Right lobe of liver (tissue), 6 donors: ENCODE results near the gene ADAM17. TPM values are rescaled to one million over a fixed set of nuclear protein-coding genes. Genes with fewer than 3 reads are reported as not detected.
A peak's percentile ranks its signal among the peaks of the same experiment; 100 is the strongest.
"Not testable (repeated sequence)": the region's sequence is repeated elsewhere in the genome, so short reads cannot be mapped to it uniquely, and the experiment has no call there.

Experiments used
- ATAC-seq, 4 donors: fragments of 200-7000 bp; cut with Tn5 transposase; one replicate each; pipeline ENCODE4 v1.9.1; 2020; ENCODE audit warnings: mild to moderate bottlenecking in 4 of 4, moderate library complexity in 4 of 4
- DNase-seq, 3 donors: peaks; one replicate each; pipeline ENCODE4 v3.0.0-alpha.2; 2020
- H3K27ac ChIP-seq, 3 donors: fragments of 200-600 bp; one replicate each; pipeline ENCODE4 v1.8.0; 2022
- H3K27me3 ChIP-seq, 2 donors: fragments of 200-600 bp; one replicate each; pipeline ENCODE4 v1.8.0; 2022
- H3K36me3 ChIP-seq, 4 donors: fragments of 200-600 bp; sonication (generic) in 1 of 4; one replicate each; pipeline versions ENCODE4 v1.5.1 to v1.8.0; 2017 to 2022; ENCODE audit warnings: control low read depth in 1 of 4
- H3K4me1 ChIP-seq, 4 donors: fragments of 200-600 bp; sonication (generic) in 1 of 4; one replicate each; pipeline versions ENCODE4 v1.5.1 to v1.8.0; 2017 to 2022; ENCODE audit warnings: control low read depth in 1 of 4
- H3K4me3 ChIP-seq, 3 donors: fragments of 200-600 bp; one replicate each; pipeline ENCODE4 v1.8.0; 2022
- H3K9me3 ChIP-seq, 4 donors: fragments of 200-600 bp; sonication (generic) in 1 of 4; one replicate each; pipeline versions ENCODE4 v1.5.1 to v1.8.0; 2017 to 2022; ENCODE audit warnings: control low read depth in 1 of 4
- CTCF ChIP-seq, 4 donors: fragments of 200-600 bp in 3 of 4; fragments of 450-650 bp in 1 of 4; IDR thresholded peaks; one replicate each; pipeline versions ENCODE4 v1.5.1 to v1.8.0; 2016 to 2022; ENCODE audit warnings: antibody characterized with exemption in 4 of 4, mild to moderate bottlenecking in 2 of 4
- POLR2A ChIP-seq: fragments of 450-650 bp; IDR thresholded peaks from one replicate; pipeline ENCODE4 v1.6.1; 2017; ENCODE audit warnings: antibody characterized with exemption, mild to moderate bottlenecking
- WGBS: methylation state at CpG from one replicate; pipeline ENCODE4 v1.1.6; 2018; ENCODE audit warnings: low coverage, low lambda C conversion rate; ENCODE audit not compliant: insufficient coverage; ENCODE audit errors: missing lambda C conversion rate; 5-methylcytosine and 5-hydroxymethylcytosine counted together
- intact Hi-C, 2 donors: fragments of 100-400 bp; cut with DNase I; formaldehyde crosslinking; loops; one replicate each; pipeline versions ENCODE4 v1.11.2 to v1.14.1; 2022
- total RNA-seq, 6 experiments: library from RNA; depleted of rRNA in 2 of 6; stranded (reverse); fragments of >200 nt in 2 of 6; fragmentation: NEBNext Ultra II Directional in 3 of 6; extraction: Animal tissue kit (Norgen Biotek cat#: 25700) in 3 of 6; gene quantifications; one replicate each; pipeline versions ENCODE4 v1.1.0 to v1.2.4, GENCODE V29; 2016 to 2023
- donor health status: DM: no; HTN: yes; CAD: no.
- donor health status: DM: no; HTN: no; CAD: no.
- donor health status: DM: no; HTN: no; CAD: no.
- donor health status: DM: no; HTN: yes; CAD: no.
- donor health status: DM: no; HTN: yes; CAD: no.

ADAM17 gene
- total RNA-seq, 6 experiments from 2014 or later = 5.1 to 11.7 (median 6.6) TPM

GRCh38 chr2:9558948-9559381, 3.3 kb upstream of the ADAM17 start:
- TF ChIP-seq CTCF (IDR thresholded peaks at IDR 0.05) (no peak), POLR2A (no peak)
- Histone ChIP-seq H3K36me3 (no peaks in the 10 kb centered on the region), H3K4me3 (no peak overlapping the region), H3K9me3 (no peaks in the 10 kb centered on the region), H3K27me3 (no peaks in the 10 kb centered on the region), H3K27ac (no peak overlapping the region), H3K4me1 (peaks cover 0 to 16% (median 2%) of the 10 kb centered on the region in 4 donors)
- no peak for DNase-seq
- ATAC-seq = no peak
- WGBS = 100% methylated on average over 1 of the region's 1 CpG
- intact Hi-C loops = no loop called here

GRCh38 chr2:9556121-9556743, 602 bp upstream of the ADAM17 start:
- no peaks in the 10 kb centered on the region for H3K27me3 ChIP-seq
- WGBS = 0% methylated on average over 1 of the region's 32 CpGs
- no peaks in the 10 kb centered on the region for H3K9me3 ChIP-seq
- intact Hi-C loops = no loop called here
- no peak for DNase-seq
- no peaks in the 10 kb centered on the region for H3K36me3 ChIP-seq
- H3K4me3 ChIP-seq = peak overlapping the region; percentile 89 to 95 (median 93)
- TF ChIP-seq CTCF (IDR thresholded peaks at IDR 0.05) (no peak), POLR2A (no peak)
- ATAC-seq = peak; percentile 67 to 82 (median 76)
- H3K27ac ChIP-seq = peak overlapping the region; percentile 91 to 99 (median 95)
- H3K4me1 ChIP-seq = peaks cover 0 to 28% (median 3%) of the 10 kb centered on the region in 4 donors

- intact Hi-C loops = no loop called here
- DNase-seq (no peak), ATAC-seq (peak in 1 of 4 donors; percentile 3)
- 1% methylated on average over 9 of the region's 9 CpGs for WGBS
- TF ChIP-seq CTCF (IDR thresholded peaks at IDR 0.05) = no peak
- TF ChIP-seq POLR2A = no peak
- H3K27me3 ChIP-seq = no peaks in the 10 kb centered on the region
- peak overlapping the region; percentile 91 to 99 (median 95) for H3K27ac ChIP-seq
- no peaks in the 10 kb centered on the region for H3K9me3 ChIP-seq
- peak overlapping the region; percentile 89 to 95 (median 93) for H3K4me3 ChIP-seq
- H3K4me1 ChIP-seq = peaks cover 0 to 28% (median 3%) of the 10 kb centered on the region in 4 donors
- no peaks in the 10 kb centered on the region for H3K36me3 ChIP-seq
These were observed 721 bp downstream of the ADAM17 start for GRCh38 chr2:9554921-9555296.

GRCh38 chr2:9552219-9553178, 3.1 kb downstream of the ADAM17 start:
- Histone ChIP-seq H3K4me1 (peaks cover 0 to 28% (median 3%) of the 10 kb centered on the region in 4 donors), H3K27ac (peak overlapping the region in 1 of 3 donors; percentile 13), H3K4me3 (no peak overlapping the region), H3K36me3 (no peaks in the 10 kb centered on the region), H3K27me3 (no peaks in the 10 kb centered on the region), H3K9me3 (no peaks in the 10 kb centered on the region)
- TF ChIP-seq POLR2A (no peak), CTCF (IDR thresholded peaks at IDR 0.05) (no peak)
- DNase-seq (no peak), ATAC-seq (peak in 1 of 4 donors; percentile 3)
- intact Hi-C loops = no loop called here
- 29% methylated on average over 2 of the region's 2 CpGs for WGBS

- H3K36me3 ChIP-seq, H3K27ac ChIP-seq, H3K4me3 ChIP-seq, DNase-seq, H3K9me3 ChIP-seq, ATAC-seq, H3K27me3 ChIP-seq, intact Hi-C loops: not testable (repeated sequence)
- H3K4me1 ChIP-seq = peaks cover 0 to 23% (median 3%) of the 10 kb centered on the region in 4 donors
- 75% methylated on average over 7 of the region's 7 CpGs for WGBS
These were observed 4.7 kb downstream of the ADAM17 start for GRCh38 chr2:9550859-9551391.
